ENCODE data around the gene SFXN1.
"Not testable (repeated sequence)": the region's sequence is repeated elsewhere in the genome, so short reads cannot be mapped to it uniquely, and the experiment has no call there.

Gene SFXN1

GRCh38 chr5:175478384-175479124, at the start of gene SFXN1:
Gene SFXN1 (plus strand): TSS chr5:175478560. CDS start chr5:175492104, 13,544 bp downstream.
- peak; percentile 88 for DNase-seq

GRCh38 chr5:175434800-175435199, 43.6 kb upstream of the SFXN1 start:
- no peak for DNase-seq

- DNase-seq = no peak
Measured at GRCh38 chr5:175436359-175436758, 42.0 kb upstream of the SFXN1 start.

GRCh38 chr5:175438234-175438857, 40.0 kb upstream of the SFXN1 start:
- no peak for DNase-seq

- DNase-seq = no peak
Measured at GRCh38 chr5:175443514-175444059, 34.8 kb upstream of the SFXN1 start.

GRCh38 chr5:175444060-175444904, 34.1 kb upstream of the SFXN1 start, which contains the start of gene DRD1:
Gene DRD1 (minus strand): TSS chr5:175444182. CDS start chr5:175443099, 1,083 bp downstream.
- DNase-seq = no peak

GRCh38 chr5:175444905-175445456, 33.4 kb upstream of the SFXN1 start:
- no peak for DNase-seq

- not testable (repeated sequence) for DNase-seq
Measured at GRCh38 chr5:175446378-175446777, 32.0 kb upstream of the SFXN1 start.

GRCh38 chr5:175447571-175447970, 30.8 kb upstream of the SFXN1 start:
- no peak for DNase-seq

- DNase-seq = no peak
Measured at GRCh38 chr5:175448276-175448675, 30.1 kb upstream of the SFXN1 start.

GRCh38 chr5:175452166-175452565, 26.2 kb upstream of the SFXN1 start:
- DNase-seq = no peak

- DNase-seq = not testable (repeated sequence)
Measured at GRCh38 chr5:175454338-175454737, 24.0 kb upstream of the SFXN1 start.

- no peak for DNase-seq
Measured at GRCh38 chr5:175456105-175456742, 22.1 kb upstream of the SFXN1 start.

- no peak for DNase-seq
Measured at GRCh38 chr5:175457466-175457865, 20.9 kb upstream of the SFXN1 start.

GRCh38 chr5:175460126-175460525, 18.2 kb upstream of the SFXN1 start:
- DNase-seq = no peak

- no peak for DNase-seq
Measured at GRCh38 chr5:175460552-175460951, 17.8 kb upstream of the SFXN1 start.

- no peak for DNase-seq
Measured at GRCh38 chr5:175461370-175461769, 17.0 kb upstream of the SFXN1 start.

- no peak for DNase-seq
Measured at GRCh38 chr5:175463641-175464040, 14.7 kb upstream of the SFXN1 start.

- DNase-seq = peak; percentile 44
Measured at GRCh38 chr5:175464074-175464941, 14.1 kb upstream of the SFXN1 start.

- DNase-seq = no peak
Measured at GRCh38 chr5:175464942-175465233, 13.5 kb upstream of the SFXN1 start.

- no peak for DNase-seq
Measured at GRCh38 chr5:175465282-175465681, 13.1 kb upstream of the SFXN1 start.
